Psoas muscle (tissue), 8 donors: ENCODE results near the gene ATP9A. TPM values are rescaled to one million over a fixed set of nuclear protein-coding genes. Genes with fewer than 3 reads are reported as not detected.

Experiments
- ATAC-seq, 4 donors: fragments of 200-7000 bp; cut with Tn5 transposase; one replicate each; pipeline ENCODE4 v1.9.1; 2020; ENCODE audit warnings: moderate library complexity in 3 of 4, mild to moderate bottlenecking in 2 of 4
- DNase-seq, 2 donors: peaks; one replicate each; pipeline ENCODE4 v3.0.0-alpha.2; 2020
- H3K27ac ChIP-seq: fragments of 200-600 bp; one replicate; pipeline ENCODE4 v1.8.0; 2022
- H3K27me3 ChIP-seq, 3 donors: fragments of 200-600 bp in 1 of 3; one replicate each; pipeline versions ENCODE4 v1.6.1 to v1.8.0; 2013 to 2022; ENCODE audit warnings: low read length in 2 of 3, mild to moderate bottlenecking in 2 of 3, moderate library complexity in 1 of 3; ENCODE audit not compliant: insufficient read depth in 3 of 3
- H3K36me3 ChIP-seq, 2 donors: fragments of 200-600 bp in 1 of 2; one replicate each; pipeline versions ENCODE4 v1.6.1 to v1.8.0; 2013 to 2022; ENCODE audit warnings: low read depth in 1 of 2, mild to moderate bottlenecking in 1 of 2, moderate library complexity in 1 of 2; ENCODE audit not compliant: insufficient read depth in 1 of 2
- H3K4me1 ChIP-seq: fragments of 200-600 bp; one replicate; pipeline ENCODE4 v1.8.0; 2022
- H3K4me3 ChIP-seq: fragments of 200-600 bp; one replicate; pipeline ENCODE4 v1.8.0; 2022; ENCODE audit warnings: mild to moderate bottlenecking
- H3K9me3 ChIP-seq: fragments of 200-600 bp; one replicate; pipeline ENCODE4 v1.8.0; 2022
- WGBS, 3 donors: extraction: QIAGEN DNeasy Blood & Tissue Kit; methylation state at CpG; one replicate each; pipeline versions ENCODE4 v1.1.6 to v1.1.7; 2013; 5-methylcytosine and 5-hydroxymethylcytosine counted together
- intact Hi-C, 2 donors: fragments of 100-400 bp; cut with DNase I; formaldehyde crosslinking; loops; one replicate each; pipeline versions ENCODE4 v1.11.0 to v1.14.2; 2022
- polyA plus RNA-seq, 3 donors: library from polyadenylated mRNA; stranded (reverse); fragments of 200-250 nt; gene quantifications; one replicate each; pipeline ENCODE4 v1.2.3, GENCODE V29; 2013
- total RNA-seq, 4 donors: library from RNA; stranded (reverse); fragmentation: NEBNext Ultra II Directional in 2 of 4; extraction: Animal tissue kit (Norgen Biotek cat#: 25700) in 2 of 4; gene quantifications; one replicate each; pipeline versions ENCODE4 v1.2.1 to v1.2.4, GENCODE V29; 2021 to 2023
- TF ChIP-seq, protein P1 (sequence below): fragments of 200-600 bp; IDR thresholded peaks from one replicate; pipeline ENCODE4 v1.8.0; 2022; ENCODE audit warnings: antibody characterized with exemption
- donor health status: healthy with polysubstance abuse.
- donor health status: DM: no; HTN: no; CAD: no; lungs with moderate emphysema.
- donor health status: Bipolar disorder and iron deficiency.
- donor health status: healthy.
- donor health status: DM: yes; HTN: yes; CAD: no.
- donor health status: DM: no; HTN: no; CAD: no.
- donor health status: DM: no; HTN: no; CAD: no.
- donor health status: DM: yes; HTN: yes; CAD: no.

Gene ATP9A
- total and polyA plus RNA-seq, 7 donors: 1.8 to 42.3 (median 17.2) TPM

DNA sequence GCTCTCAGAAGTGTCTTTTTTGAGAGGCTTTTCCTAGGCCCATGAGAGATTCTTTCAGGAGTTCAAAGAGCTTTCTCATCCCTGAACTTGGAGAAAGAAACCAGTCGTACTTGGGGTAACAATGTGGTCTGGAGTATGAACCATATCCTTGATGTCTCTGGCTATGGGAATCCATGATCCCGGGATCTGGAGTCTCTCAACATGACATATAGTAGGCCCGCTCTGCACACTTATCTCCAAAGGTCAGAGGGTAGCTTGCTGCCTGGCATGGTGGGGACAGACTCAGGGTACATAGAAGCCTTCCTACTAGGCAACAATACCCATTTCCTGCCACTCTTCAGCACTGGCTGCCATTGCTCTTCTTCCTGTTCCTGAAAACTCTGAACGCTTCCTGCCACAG, 183.5 kb downstream of the ATP9A start:
- Histone ChIP-seq H3K27ac (no peak overlapping the region), H3K4me3 (no peak overlapping the region), H3K36me3 (no peaks in the 10 kb centered on the region), H3K9me3 (no peaks in the 10 kb centered on the region), H3K4me1 (no peaks in the 10 kb centered on the region), H3K27me3 (no peaks in the 10 kb centered on the region)
- TF ChIP-seq, protein P1, sequence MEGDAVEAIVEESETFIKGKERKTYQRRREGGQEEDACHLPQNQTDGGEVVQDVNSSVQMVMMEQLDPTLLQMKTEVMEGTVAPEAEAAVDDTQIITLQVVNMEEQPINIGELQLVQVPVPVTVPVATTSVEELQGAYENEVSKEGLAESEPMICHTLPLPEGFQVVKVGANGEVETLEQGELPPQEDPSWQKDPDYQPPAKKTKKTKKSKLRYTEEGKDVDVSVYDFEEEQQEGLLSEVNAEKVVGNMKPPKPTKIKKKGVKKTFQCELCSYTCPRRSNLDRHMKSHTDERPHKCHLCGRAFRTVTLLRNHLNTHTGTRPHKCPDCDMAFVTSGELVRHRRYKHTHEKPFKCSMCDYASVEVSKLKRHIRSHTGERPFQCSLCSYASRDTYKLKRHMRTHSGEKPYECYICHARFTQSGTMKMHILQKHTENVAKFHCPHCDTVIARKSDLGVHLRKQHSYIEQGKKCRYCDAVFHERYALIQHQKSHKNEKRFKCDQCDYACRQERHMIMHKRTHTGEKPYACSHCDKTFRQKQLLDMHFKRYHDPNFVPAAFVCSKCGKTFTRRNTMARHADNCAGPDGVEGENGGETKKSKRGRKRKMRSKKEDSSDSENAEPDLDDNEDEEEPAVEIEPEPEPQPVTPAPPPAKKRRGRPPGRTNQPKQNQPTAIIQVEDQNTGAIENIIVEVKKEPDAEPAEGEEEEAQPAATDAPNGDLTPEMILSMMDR: no peak
- intact Hi-C loops: no loop called here
- 91 to 99% (median 93%) methylated on average over 4 of the region's 4 CpGs for WGBS, 3 donors
- no peak for DNase-seq
- ATAC-seq: no peak

DNA sequence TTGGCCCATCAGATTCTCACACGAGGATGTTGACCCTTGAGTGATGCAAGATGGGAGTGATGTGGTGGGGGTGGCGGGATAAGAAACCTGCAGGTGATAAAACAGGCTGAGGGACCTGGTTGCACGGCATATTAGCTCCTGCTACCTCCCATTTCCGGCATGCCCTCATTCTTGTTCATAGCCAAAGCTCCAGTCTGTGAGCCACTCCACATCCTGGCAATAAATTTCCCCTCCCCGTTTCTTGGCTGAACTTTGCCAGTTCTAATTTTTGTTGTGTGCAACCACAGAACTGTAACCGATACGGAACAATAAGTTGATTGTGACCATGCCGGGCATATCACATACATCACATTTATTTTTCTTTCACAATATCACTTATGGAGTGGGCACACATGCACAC, 184.1 kb downstream of the ATP9A start:
- no peaks in the 10 kb centered on the region for H3K4me1 ChIP-seq
- no peak overlapping the region for H3K27ac ChIP-seq
- 54 to 66% (median 54%) methylated on average over 8 of the region's 8 CpGs for WGBS, 3 donors
- DNase-seq (no peak), ATAC-seq (no peak)
- H3K27me3 ChIP-seq: no peaks in the 10 kb centered on the region
- intact Hi-C loops: no loop called here
- TF ChIP-seq, protein P1: no peak
- no peaks in the 10 kb centered on the region for H3K36me3 ChIP-seq
- H3K9me3 ChIP-seq: no peaks in the 10 kb centered on the region
- H3K4me3 ChIP-seq: no peak overlapping the region

DNA sequence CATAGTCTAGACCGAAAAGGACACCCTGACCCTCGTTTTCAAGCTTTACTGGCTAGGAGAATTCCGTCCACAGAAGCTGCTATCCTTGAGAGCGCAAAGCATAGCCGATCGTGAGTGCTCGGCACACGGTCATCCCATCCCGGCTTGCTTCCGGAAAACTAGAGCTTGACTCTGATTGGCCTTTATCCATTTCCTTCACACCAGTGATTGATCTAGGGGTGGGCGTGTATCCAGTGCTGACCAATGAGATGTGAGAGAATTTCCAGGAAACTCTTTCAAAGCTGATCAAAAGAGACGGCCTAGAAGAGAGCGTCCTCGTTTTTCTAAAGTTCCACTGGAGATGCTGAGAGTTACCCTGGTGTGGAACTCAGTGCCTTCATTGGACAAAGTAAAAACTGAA, 184.7 kb downstream of the ATP9A start:
- Histone ChIP-seq H3K36me3 (no peaks in the 10 kb centered on the region), H3K4me1 (no peaks in the 10 kb centered on the region), H3K9me3 (no peaks in the 10 kb centered on the region), H3K27ac (no peak overlapping the region), H3K27me3 (no peaks in the 10 kb centered on the region), H3K4me3 (no peak overlapping the region)
- WGBS, 3 donors: 87 to 93% (median 88%) methylated on average over 14 of the region's 14 CpGs
- intact Hi-C loops: no loop called here
- TF ChIP-seq, protein P1: no peak
- DNase-seq (no peak), ATAC-seq (no peak)

DNA sequence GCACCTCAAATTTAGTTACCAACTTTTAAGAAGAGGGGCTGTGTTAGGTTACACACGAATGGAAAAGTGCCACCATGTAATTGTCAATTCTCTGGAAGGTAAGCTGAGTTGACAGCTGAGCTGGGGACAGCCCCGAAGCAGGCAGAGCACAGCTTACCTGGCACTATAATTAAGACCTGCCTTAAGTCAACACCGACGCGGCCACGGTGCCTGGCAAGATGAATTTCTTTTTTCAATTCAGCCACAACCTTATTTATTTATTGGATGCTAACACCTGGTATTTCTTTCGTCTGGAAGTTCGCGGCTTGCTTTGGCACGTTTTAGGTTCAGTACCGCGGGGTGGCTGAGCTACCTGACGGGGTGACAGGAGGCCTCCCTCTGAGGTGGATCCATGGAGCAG, 185.1 kb downstream of the ATP9A start:
- 51 to 66% (median 56%) methylated on average over 13 of the region's 13 CpGs for WGBS, 3 donors
- Histone ChIP-seq H3K27me3 (no peaks in the 10 kb centered on the region), H3K36me3 (no peaks in the 10 kb centered on the region), H3K4me3 (no peak overlapping the region), H3K9me3 (no peaks in the 10 kb centered on the region), H3K4me1 (no peaks in the 10 kb centered on the region), H3K27ac (no peak overlapping the region)
- intact Hi-C loops: no loop called here
- DNase-seq (no peak), ATAC-seq (no peak)
- TF ChIP-seq, protein P1: no peak

DNA sequence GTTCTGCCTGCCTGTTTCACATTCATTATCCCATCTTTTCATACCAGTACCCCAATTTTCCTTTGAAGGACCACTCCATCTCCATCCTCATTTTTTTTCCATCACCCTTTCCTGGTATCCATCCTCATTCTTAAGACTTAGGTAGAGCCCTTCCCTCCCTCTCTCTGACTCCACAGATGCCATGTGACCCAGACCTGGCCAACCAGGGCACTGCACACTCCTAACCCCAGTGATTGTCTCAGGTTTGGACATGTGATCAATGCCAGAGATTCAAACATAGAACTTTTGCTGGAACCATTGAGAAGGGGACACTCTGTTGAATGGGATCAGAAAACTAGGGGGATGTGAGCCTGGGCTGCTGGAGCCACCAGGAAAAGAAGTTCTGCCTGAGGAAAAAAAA, 186.6 kb downstream of the ATP9A start:
- DNase-seq (no peak), ATAC-seq (no peak)
- H3K36me3 ChIP-seq: no peaks in the 10 kb centered on the region
- H3K4me3 ChIP-seq: no peak overlapping the region
- no peaks in the 10 kb centered on the region for H3K27me3 ChIP-seq
- TF ChIP-seq, protein P1: no peak
- H3K27ac ChIP-seq: no peak overlapping the region
- no peaks in the 10 kb centered on the region for H3K9me3 ChIP-seq
- intact Hi-C loops: no loop called here
- H3K4me1 ChIP-seq: no peaks in the 10 kb centered on the region
